Tibial nerve (tissue), 4 donors: ENCODE results near the gene CLCN2.

ENCODE experiments used
- EP300 ChIP-seq, 2 donors: sonication (generic); formaldehyde crosslinking; IDR thresholded peaks; one replicate each; pipeline ENCODE4 v1.6.1; 2017; ENCODE audit warnings: antibody characterized with exemption in 2 of 2, mild to moderate bottlenecking in 1 of 2
- TF ChIP-seq, protein P1 (sequence below), 5 experiments: fragments of 200-600 bp in 3 of 5; fragments of 450-650 bp in 2 of 5; sonication (generic) in 3 of 5; IDR thresholded peaks; one replicate each; pipeline ENCODE4 v1.5.1; 2016 to 2019; ENCODE audit warnings: antibody characterized with exemption in 5 of 5, mild to moderate bottlenecking in 3 of 5, moderate library complexity in 2 of 5

DNA sequence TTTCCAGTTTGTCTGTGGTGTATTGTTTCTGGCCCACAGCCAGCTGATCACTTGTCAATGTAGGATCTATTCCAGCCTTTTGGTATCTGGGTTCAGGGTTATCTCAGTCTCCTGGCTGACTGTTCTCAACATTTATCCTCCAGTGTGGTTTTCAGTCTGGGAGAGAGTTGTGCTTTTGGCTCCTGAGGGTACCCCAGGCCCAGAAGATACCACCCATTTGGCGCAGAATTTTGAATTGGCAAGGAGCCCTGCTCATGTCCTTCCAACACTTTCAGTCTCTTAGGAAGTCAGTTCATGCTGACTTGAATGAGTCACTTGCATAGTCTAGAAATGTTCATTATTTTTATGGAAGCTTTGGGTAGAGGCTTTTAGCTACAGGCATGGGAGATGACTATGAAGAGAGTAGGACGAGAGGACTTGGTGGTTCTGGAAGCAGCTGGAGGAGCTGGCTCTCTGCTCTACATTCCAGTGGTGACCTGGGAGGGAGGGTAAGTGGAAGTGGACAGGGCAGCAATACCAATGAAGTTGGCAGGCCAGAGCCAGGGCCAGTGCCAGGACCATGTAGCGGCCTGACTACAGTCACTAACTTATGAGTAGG is 7.3 kb upstream of the CLCN2 start:
- TF ChIP-seq EP300 (IDR thresholded peaks at IDR 0.05), result no peak
- TF ChIP-seq, protein P1, sequence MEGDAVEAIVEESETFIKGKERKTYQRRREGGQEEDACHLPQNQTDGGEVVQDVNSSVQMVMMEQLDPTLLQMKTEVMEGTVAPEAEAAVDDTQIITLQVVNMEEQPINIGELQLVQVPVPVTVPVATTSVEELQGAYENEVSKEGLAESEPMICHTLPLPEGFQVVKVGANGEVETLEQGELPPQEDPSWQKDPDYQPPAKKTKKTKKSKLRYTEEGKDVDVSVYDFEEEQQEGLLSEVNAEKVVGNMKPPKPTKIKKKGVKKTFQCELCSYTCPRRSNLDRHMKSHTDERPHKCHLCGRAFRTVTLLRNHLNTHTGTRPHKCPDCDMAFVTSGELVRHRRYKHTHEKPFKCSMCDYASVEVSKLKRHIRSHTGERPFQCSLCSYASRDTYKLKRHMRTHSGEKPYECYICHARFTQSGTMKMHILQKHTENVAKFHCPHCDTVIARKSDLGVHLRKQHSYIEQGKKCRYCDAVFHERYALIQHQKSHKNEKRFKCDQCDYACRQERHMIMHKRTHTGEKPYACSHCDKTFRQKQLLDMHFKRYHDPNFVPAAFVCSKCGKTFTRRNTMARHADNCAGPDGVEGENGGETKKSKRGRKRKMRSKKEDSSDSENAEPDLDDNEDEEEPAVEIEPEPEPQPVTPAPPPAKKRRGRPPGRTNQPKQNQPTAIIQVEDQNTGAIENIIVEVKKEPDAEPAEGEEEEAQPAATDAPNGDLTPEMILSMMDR (IDR thresholded peaks at IDR 0.05), result no peak
